ENCODE measurements around the gene METTL25.

DNA sequence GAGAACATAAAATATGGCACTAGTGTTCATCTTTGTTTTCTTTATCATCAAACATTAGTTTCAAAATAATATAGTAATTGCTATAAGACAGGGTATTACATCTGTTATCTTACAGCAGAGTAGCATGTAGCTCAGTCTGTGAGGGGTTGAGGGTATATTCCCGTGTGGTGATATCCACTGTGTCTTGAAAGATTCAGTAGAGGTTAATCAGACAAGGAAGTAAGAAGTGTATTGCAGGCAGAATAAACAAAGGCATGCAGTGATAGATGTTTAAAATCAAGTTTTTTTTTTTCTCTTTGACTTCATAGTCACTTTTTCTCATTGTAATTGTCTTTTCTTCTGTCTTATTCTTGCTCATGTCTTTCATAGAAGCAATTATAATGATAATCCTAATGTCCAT lies 48.3 kb downstream of the METTL25 start:
- TF ChIP-seq, protein P1, sequence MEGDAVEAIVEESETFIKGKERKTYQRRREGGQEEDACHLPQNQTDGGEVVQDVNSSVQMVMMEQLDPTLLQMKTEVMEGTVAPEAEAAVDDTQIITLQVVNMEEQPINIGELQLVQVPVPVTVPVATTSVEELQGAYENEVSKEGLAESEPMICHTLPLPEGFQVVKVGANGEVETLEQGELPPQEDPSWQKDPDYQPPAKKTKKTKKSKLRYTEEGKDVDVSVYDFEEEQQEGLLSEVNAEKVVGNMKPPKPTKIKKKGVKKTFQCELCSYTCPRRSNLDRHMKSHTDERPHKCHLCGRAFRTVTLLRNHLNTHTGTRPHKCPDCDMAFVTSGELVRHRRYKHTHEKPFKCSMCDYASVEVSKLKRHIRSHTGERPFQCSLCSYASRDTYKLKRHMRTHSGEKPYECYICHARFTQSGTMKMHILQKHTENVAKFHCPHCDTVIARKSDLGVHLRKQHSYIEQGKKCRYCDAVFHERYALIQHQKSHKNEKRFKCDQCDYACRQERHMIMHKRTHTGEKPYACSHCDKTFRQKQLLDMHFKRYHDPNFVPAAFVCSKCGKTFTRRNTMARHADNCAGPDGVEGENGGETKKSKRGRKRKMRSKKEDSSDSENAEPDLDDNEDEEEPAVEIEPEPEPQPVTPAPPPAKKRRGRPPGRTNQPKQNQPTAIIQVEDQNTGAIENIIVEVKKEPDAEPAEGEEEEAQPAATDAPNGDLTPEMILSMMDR (IDR thresholded peaks at IDR 0.05; ENCODE audit: insufficient read depth, low read length, poor library complexity, severe bottlenecking) = no peak
- TF ChIP-seq EZH2phosphoT487 (conservative IDR thresholded peaks at IDR 0.05; ENCODE audit: low read length) = no peak
